ENCODE data around the gene UBALD2.
"Not testable (repeated sequence)": the region's sequence is repeated elsewhere in the genome, so short reads cannot be mapped to it uniquely, and the experiment has no call there.

The UBALD2 gene

GRCh38 chr17:76266244-76266938 lies 1.2 kb downstream of the UBALD2 start:
- no peak for DNase-seq

GRCh38 chr17:76267051-76267576 lies 2.0 kb downstream of the UBALD2 start:
- no peak for DNase-seq

GRCh38 chr17:76267581-76268001 lies 2.4 kb downstream of the UBALD2 start:
- DNase-seq: not testable (repeated sequence)

- peak; percentile 53 for DNase-seq
Measured at GRCh38 chr17:76268015-76268749, 3.0 kb downstream of the UBALD2 start.

GRCh38 chr17:76268991-76269981 lies 4.1 kb downstream of the UBALD2 start:
- DNase-seq: no peak

GRCh38 chr17:76270127-76270592 lies 5.0 kb downstream of the UBALD2 start:
- DNase-seq: no peak

GRCh38 chr17:76270770-76271668 lies 5.9 kb downstream of the UBALD2 start:
- DNase-seq: no peak

GRCh38 chr17:76271669-76272540 lies 6.8 kb downstream of the UBALD2 start:
- DNase-seq: peak; percentile 42

- no peak for DNase-seq
Measured at GRCh38 chr17:76272541-76273444, 7.6 kb downstream of the UBALD2 start.

- DNase-seq: no peak
Measured at GRCh38 chr17:76273445-76274111, 8.4 kb downstream of the UBALD2 start.

GRCh38 chr17:76274112-76274956 lies 9.2 kb downstream of the UBALD2 start:
- DNase-seq: no peak

GRCh38 chr17:76275382-76276068 lies 10.4 kb downstream of the UBALD2 start:
- no peak for DNase-seq

- no peak for DNase-seq
Measured at GRCh38 chr17:76276069-76276431, 10.9 kb downstream of the UBALD2 start.

GRCh38 chr17:76276461-76277299 lies 11.5 kb downstream of the UBALD2 start:
- no peak for DNase-seq

- DNase-seq: no peak
Measured at GRCh38 chr17:76277300-76278267, 12.4 kb downstream of the UBALD2 start.
